Caco-2 (cell line): ENCODE data around the gene B2M. TPM values are rescaled to one million over a fixed set of nuclear protein-coding genes. Genes with fewer than 3 reads are reported as not detected.

ENCODE experiments used
- BruUV-seq: library from RNA; stranded (reverse); fragments of 400-500 nt; replicated peaks from 2 replicates; lab custom pipeline; 2021; lab: Mats Ljungman, UMichigan
- CTCF ChIA-PET: fragments of 300-600 bp; sonication (Branson Sonifier 250); formaldehyde crosslinking; loops from one replicate; lab custom pipeline; 2022; ENCODE audit warnings: antibody characterized with exemption; lab: Charles Lee
- POLR2A ChIA-PET: fragments of 300-600 bp; sonication (Branson Sonifier 250); formaldehyde crosslinking; loops from one replicate; lab custom pipeline; 2022; ENCODE audit warnings: antibody characterized with exemption; lab: Charles Lee
- DNase-seq, 2 experiments: peaks; one replicate each; pipeline versions ENCODE4 v3.0.0 to v3.0.0-alpha.2; 2020 to 2022
- H3K27me3 ChIP-seq: replicated peaks from 2 replicates; pipeline ENCODE4 v1.6.0; 2011; ENCODE audit warnings: low read length; ENCODE audit not compliant: control insufficient read depth, insufficient read depth
- H3K36me3 ChIP-seq: 2 replicates; pipeline ENCODE4 v1.5.1; 2011; ENCODE audit warnings: low read length; ENCODE audit not compliant: control insufficient read depth, insufficient read depth
- H3K4me1 ChIP-seq: fragments of 250-450 bp; sonication (Bioruptor Pico); 2 replicates; pipeline ENCODE4 v1.5.1; 2020; ENCODE audit warnings: mild to moderate bottlenecking
- H3K4me3 ChIP-seq: 2 replicates; pipeline ENCODE4 v1.5.1; 2011; ENCODE audit warnings: low read depth, mild to moderate bottlenecking, control low read depth, low read length
- H3K9me3 ChIP-seq: fragments of 250-450 bp; sonication (Bioruptor Pico); 2 replicates; pipeline ENCODE4 v1.5.1; 2020; ENCODE audit warnings: mild to moderate bottlenecking, moderate library complexity
- H3K27ac Mint-ChIP-seq: one replicate; pipeline ENCODE4 v1.8.0; 2022; ENCODE audit warnings: mixed read lengths; ENCODE audit not compliant: unreplicated experiment
- H3K27me3 Mint-ChIP-seq: one replicate; pipeline ENCODE4 v1.8.0; 2022; ENCODE audit warnings: mixed read lengths; ENCODE audit not compliant: insufficient read depth, unreplicated experiment
- H3K36me3 Mint-ChIP-seq: one replicate; pipeline ENCODE4 v1.8.0; 2022; ENCODE audit warnings: mild to moderate bottlenecking, mixed read lengths; ENCODE audit not compliant: insufficient read depth, unreplicated experiment
- H3K4me1 Mint-ChIP-seq: one replicate; pipeline ENCODE4 v1.8.0; 2022; ENCODE audit warnings: low read depth, mixed read lengths; ENCODE audit not compliant: unreplicated experiment
- H3K4me3 Mint-ChIP-seq: one replicate; pipeline ENCODE4 v1.8.0; 2022; ENCODE audit warnings: mild to moderate bottlenecking, moderate library complexity, mixed read lengths; ENCODE audit not compliant: unreplicated experiment
- H3K9me3 Mint-ChIP-seq: one replicate; pipeline ENCODE4 v1.8.0; 2022; ENCODE audit warnings: mixed read lengths; ENCODE audit not compliant: unreplicated experiment
- CTCF ChIP-seq, 2 experiments: fragments of 200-600 bp in 1 of 2; IDR thresholded peaks; 1 replicate in 1 of 2; 2 replicates in 1 of 2; pipeline versions ENCODE4 v1.5.1 to v1.8.0; 2011 to 2022; ENCODE audit warnings: antibody characterized with exemption in 1 of 2, control low read depth in 1 of 2, inconsistent platforms in 1 of 2, low read depth in 1 of 2, low read length in 1 of 2, mild to moderate bottlenecking in 1 of 2, moderate library complexity in 1 of 2; ENCODE audit not compliant: insufficient read depth in 1 of 2, severe bottlenecking in 1 of 2, unreplicated experiment in 1 of 2
- intact Hi-C: fragments of 100-400 bp; cut with micrococcal nuclease; formaldehyde crosslinking; loops from one replicate; pipeline ENCODE4 v1.10.0; 2022; ENCODE audit not compliant: unreplicated experiment
- total RNA-seq: library from RNA; stranded (reverse); gene quantifications from 2 replicates; pipeline ENCODE4 v1.2.3, GENCODE V29; 2022

The B2M gene
- total RNA-seq, 1 experiment from 2014 or later: 269 TPM

- Mint-ChIP-seq H3K9me3 (peaks cover 9% of the 10 kb centered on the region), H3K36me3 (no peaks in the 10 kb centered on the region), H3K4me3 (no peak overlapping the region), H3K4me1 (no peaks in the 10 kb centered on the region), H3K27ac (no peak overlapping the region), H3K27me3 (peaks cover 14% of the 10 kb centered on the region)
- H3K36me3 ChIP-seq: no peaks in the 10 kb centered on the region
- no peak overlapping the region for H3K4me3 ChIP-seq
- BruUV-seq: no TSS peak
- no peaks in the 10 kb centered on the region for H3K27me3 ChIP-seq
- no peak for TF ChIP-seq CTCF (IDR thresholded peaks at IDR 0.05; ENCODE audit: insufficient read depth in 1 of 2, low read depth in 1 of 2, low read length in 1 of 2, severe bottlenecking in 1 of 2, unreplicated experiment in 1 of 2)
- ChIA-PET CTCF (interaction anchor here (0.5 kb wide), 1 partner anchor 10 kb away, joined by 3 read pairs; no protein-coding TSS in a partner anchor), POLR2A (interaction anchor here (0.6 kb wide), 1 partner anchor 1377 kb away, joined by 16 read pairs; no protein-coding TSS in a partner anchor)
- DNase-seq: no peak
- H3K4me1 ChIP-seq: no peaks in the 10 kb centered on the region
- intact Hi-C loops: no loop called here
- no peaks in the 10 kb centered on the region for H3K9me3 ChIP-seq
These were observed 52.5 kb downstream of the B2M start for GRCh38 chr15:44763848-44764247.

GRCh38 chr15:44765036-44765435 lies 53.7 kb downstream of the B2M start:
- Mint-ChIP-seq H3K36me3 (no peaks in the 10 kb centered on the region), H3K4me1 (no peaks in the 10 kb centered on the region), H3K9me3 (peaks cover 12% of the 10 kb centered on the region), H3K27ac (no peak overlapping the region), H3K4me3 (no peak overlapping the region), H3K27me3 (peaks cover 14% of the 10 kb centered on the region)
- no peaks in the 10 kb centered on the region for H3K4me1 ChIP-seq
- ChIA-PET CTCF (no interaction called here), POLR2A (no interaction called here)
- no TSS peak for BruUV-seq
- H3K4me3 ChIP-seq: no peak overlapping the region
- no peak for DNase-seq
- intact Hi-C loops: no loop called here
- no peaks in the 10 kb centered on the region for H3K36me3 ChIP-seq
- no peak for TF ChIP-seq CTCF (IDR thresholded peaks at IDR 0.05; ENCODE audit: insufficient read depth in 1 of 2, low read depth in 1 of 2, low read length in 1 of 2, severe bottlenecking in 1 of 2, unreplicated experiment in 1 of 2)
- H3K9me3 ChIP-seq: no peaks in the 10 kb centered on the region
- no peaks in the 10 kb centered on the region for H3K27me3 ChIP-seq

Other genes starting within 250 kb of the B2M start
- gene EIF3J, start 174.4 kb upstream of the B2M start, total RNA-seq: 179 and 182 TPM in 2 replicates
- gene SPG11, start 47.9 kb upstream of the B2M start, total RNA-seq: 43.3 and 45.7 TPM in 2 replicates
- gene PATL2, start 194 bp upstream of the B2M start, total RNA-seq: 0.32 TPM in 1 of 2 replicates, not detected in the other
- gene TRIM69, start 25.0 kb downstream of the B2M start, total RNA-seq: 5.8 and 6.7 TPM in 2 replicates
- gene TERB2, start 245.2 kb downstream of the B2M start, total RNA-seq: not detected in 2 replicates